Measurements from ENCODE around the gene INTS11. TPM values are rescaled to one million over a fixed set of nuclear protein-coding genes. Genes with fewer than 3 reads are reported as not detected.

Gene INTS11
- total RNA-seq, 1 experiment from 2014 or later = 139 TPM

GRCh38 chr1:1354271-1355247 is 30.1 kb upstream of the INTS11 start:
- Histone ChIP-seq H2BK120ac (ENCODE audit: low read depth, low read length, poor library complexity, severe bottlenecking) (no peak overlapping the region), H3K18ac (ENCODE audit: insufficient read length, low read depth, low read length) (no peak overlapping the region), H3K9me3 (ENCODE audit: control insufficient read depth, low read depth, low read length) (no peaks in the 10 kb centered on the region), H4K20me1 (ENCODE audit: control insufficient read depth, insufficient read depth, insufficient read length) (no peaks in the 10 kb centered on the region), H2BK5ac (ENCODE audit: insufficient read length, low read length) (no peak overlapping the region), H3K56ac (ENCODE audit: insufficient read length, low read depth, low read length) (no peak overlapping the region), H3K79me2 (ENCODE audit: insufficient read depth, low read length) (no peaks in the 10 kb centered on the region), H3K9ac (ENCODE audit: extremely low read depth, insufficient read length, low read length) (no peak overlapping the region), H3K23ac (ENCODE audit: insufficient read length, low read depth, low read length) (no peak overlapping the region), H2AK5ac (ENCODE audit: insufficient read length, low read length) (no peak overlapping the region), H3K4me1 (ENCODE audit: insufficient read depth, low read length) (no peaks in the 10 kb centered on the region; the same call in 1 of the 2 replicates), H3K27me3 (ENCODE audit: insufficient read depth, low read length) (peaks cover 4% of the 10 kb centered on the region; the same call in 1 of the 2 replicates), H4K5ac (ENCODE audit: insufficient read length, low read depth, low read length) (no peak overlapping the region), H3K79me1 (ENCODE audit: insufficient read depth, low read depth, low read length, poor library complexity, severe bottlenecking) (no peaks in the 10 kb centered on the region), H2BK20ac (ENCODE audit: low read depth, low read length, poor library complexity, severe bottlenecking) (no peak overlapping the region), H3K27ac (ENCODE audit: insufficient read length, low read depth, low read length) (no peak overlapping the region), H3K4me2 (ENCODE audit: insufficient read depth, insufficient read length, low read length) (peak overlapping the region; percentile 62), H4K8ac (replicated peaks; ENCODE audit: insufficient read length, low read depth, low read length) (no peak overlapping the region), H3T11ph (ENCODE audit: low read length) (no peak overlapping the region), H2BK12ac (ENCODE audit: insufficient read length, low read depth, low read length) (no peak overlapping the region), H3K23me2 (ENCODE audit: insufficient read length, low read depth, low read length, poor library complexity, severe bottlenecking) (peaks cover 7% of the 10 kb centered on the region), H2AFZ (ENCODE audit: low read length) (no peak overlapping the region), H4K91ac (ENCODE audit: insufficient read length, low read depth, low read length) (no peak overlapping the region), H3K4ac (ENCODE audit: low read depth, low read length) (no peak overlapping the region), H3K14ac (ENCODE audit: insufficient read depth, low read length) (no peak overlapping the region), H2BK15ac (ENCODE audit: low read depth, low read length) (no peak overlapping the region)
- DNase-seq = no peak
- Mint-ChIP-seq H3K4me1 (peaks cover 27 to 48% of the 10 kb centered on the region in 2 experiments), H3K9me3 (no peaks in the 10 kb centered on the region), H3K27ac (peak overlapping the region in 1 of 3 experiments; percentile 40; a peak in 1 of 7 replicates), H3K4me3 (peak overlapping the region; percentile 58 to 85), H3K27me3 (ENCODE audit: low read depth) (peaks cover 37% of the 10 kb centered on the region), H3K36me3 (ENCODE audit: insufficient read depth in 1 of 3, low read depth in 3 of 3) (peaks cover 0 to 8% (median 2%) of the 10 kb centered on the region in 3 experiments; a peak in 1 of 7 replicates)
- no CpG with 5 or more reads among the region's 116 CpGs for whole genome bisulfite sequencing (ENCODE audit: extremely low coverage, insufficient read length, low lambda C conversion rate)
- TF ChIP-seq, protein P1, sequence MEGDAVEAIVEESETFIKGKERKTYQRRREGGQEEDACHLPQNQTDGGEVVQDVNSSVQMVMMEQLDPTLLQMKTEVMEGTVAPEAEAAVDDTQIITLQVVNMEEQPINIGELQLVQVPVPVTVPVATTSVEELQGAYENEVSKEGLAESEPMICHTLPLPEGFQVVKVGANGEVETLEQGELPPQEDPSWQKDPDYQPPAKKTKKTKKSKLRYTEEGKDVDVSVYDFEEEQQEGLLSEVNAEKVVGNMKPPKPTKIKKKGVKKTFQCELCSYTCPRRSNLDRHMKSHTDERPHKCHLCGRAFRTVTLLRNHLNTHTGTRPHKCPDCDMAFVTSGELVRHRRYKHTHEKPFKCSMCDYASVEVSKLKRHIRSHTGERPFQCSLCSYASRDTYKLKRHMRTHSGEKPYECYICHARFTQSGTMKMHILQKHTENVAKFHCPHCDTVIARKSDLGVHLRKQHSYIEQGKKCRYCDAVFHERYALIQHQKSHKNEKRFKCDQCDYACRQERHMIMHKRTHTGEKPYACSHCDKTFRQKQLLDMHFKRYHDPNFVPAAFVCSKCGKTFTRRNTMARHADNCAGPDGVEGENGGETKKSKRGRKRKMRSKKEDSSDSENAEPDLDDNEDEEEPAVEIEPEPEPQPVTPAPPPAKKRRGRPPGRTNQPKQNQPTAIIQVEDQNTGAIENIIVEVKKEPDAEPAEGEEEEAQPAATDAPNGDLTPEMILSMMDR (conservative IDR thresholded peaks at IDR 0.05) = no peak
